Measurements from ENCODE around the gene HBG1.

The HBG1 gene

GRCh38 chr11:5246772-5247471 is 2.7 kb downstream of the HBG1 start:
- DNase-seq (ENCODE audit: low read depth), result no peak

- no peak for DNase-seq (ENCODE audit: low read depth)
Measured at GRCh38 chr11:5245155-5245554, 4.5 kb downstream of the HBG1 start.

GRCh38 chr11:5243816-5244180 is 5.9 kb downstream of the HBG1 start:
- DNase-seq (ENCODE audit: low read depth), result no peak

- no peak for DNase-seq (ENCODE audit: low read depth)
Measured at GRCh38 chr11:5242933-5243815, 6.5 kb downstream of the HBG1 start.

- no peak for DNase-seq (ENCODE audit: low read depth)
Measured at GRCh38 chr11:5242208-5242607, 7.4 kb downstream of the HBG1 start.

GRCh38 chr11:5241458-5241857 is 8.2 kb downstream of the HBG1 start:
- no peak for DNase-seq (ENCODE audit: low read depth)

GRCh38 chr11:5240458-5240857 is 9.2 kb downstream of the HBG1 start:
- DNase-seq (ENCODE audit: low read depth), result no peak

- no peak for DNase-seq (ENCODE audit: low read depth)
Measured at GRCh38 chr11:5240056-5240455, 9.6 kb downstream of the HBG1 start.

- no peak for DNase-seq (ENCODE audit: low read depth)
Measured at GRCh38 chr11:5239046-5239445, 10.6 kb downstream of the HBG1 start.

- no peak for DNase-seq (ENCODE audit: low read depth)
Measured at GRCh38 chr11:5238486-5238885, 11.2 kb downstream of the HBG1 start.

- no peak for DNase-seq (ENCODE audit: low read depth)
Measured at GRCh38 chr11:5237420-5237819, 12.2 kb downstream of the HBG1 start.

GRCh38 chr11:5235364-5236095 is 14.1 kb downstream of the HBG1 start:
- DNase-seq (ENCODE audit: low read depth), result no peak

- no peak for DNase-seq (ENCODE audit: low read depth)
Measured at GRCh38 chr11:5234381-5234834, 15.2 kb downstream of the HBG1 start, which contains the start of gene HBD. Gene HBD, minus strand, starts transcription at chr11:5234483. Its CDS starts 50 bp downstream, at chr11:5234433.

- no peak for DNase-seq (ENCODE audit: low read depth)
Measured at GRCh38 chr11:5233307-5233706, 16.4 kb downstream of the HBG1 start.

GRCh38 chr11:5232821-5233220 is 16.8 kb downstream of the HBG1 start:
- DNase-seq (ENCODE audit: low read depth), result no peak

GRCh38 chr11:5232176-5232575 is 17.5 kb downstream of the HBG1 start:
- no peak for DNase-seq (ENCODE audit: low read depth)

GRCh38 chr11:5231111-5231510 is 18.5 kb downstream of the HBG1 start:
- DNase-seq (ENCODE audit: low read depth), result no peak

GRCh38 chr11:5230266-5230665 is 19.4 kb downstream of the HBG1 start:
- no peak for DNase-seq (ENCODE audit: low read depth)

GRCh38 chr11:5229796-5230195 is 19.9 kb downstream of the HBG1 start:
- no peak for DNase-seq (ENCODE audit: low read depth)

GRCh38 chr11:5229356-5229755 is 20.3 kb downstream of the HBG1 start:
- no peak for DNase-seq (ENCODE audit: low read depth)

GRCh38 chr11:5228124-5228523 is 21.5 kb downstream of the HBG1 start:
- no peak for DNase-seq (ENCODE audit: low read depth)

GRCh38 chr11:5227681-5228080 is 22.0 kb downstream of the HBG1 start:
- no peak for DNase-seq (ENCODE audit: low read depth)

Data from stimulated activated CD4-positive, alpha-beta T cell treated with anti-CD3 and anti-CD28 coated beads, Interleukin-2, amount 100 ng/mL, for 4 hours (primary cell).